Fibroblast of lung (primary cell): ENCODE results near the gene CFAP100.

Experiments
- CTCF ChIP-seq, 2 donors: IDR thresholded peaks in 1 of 2; conservative IDR thresholded peaks in 1 of 2; 1 replicate in 1 of 2; 2 replicates in 1 of 2; pipeline ENCODE4 v1.5.1; 2011 to 2012; ENCODE audit warnings: low read length in 2 of 2, control low read depth in 1 of 2, inconsistent platforms in 1 of 2, low read depth in 1 of 2, mild to moderate bottlenecking in 1 of 2
- EZH2 ChIP-seq: IDR thresholded peaks from 2 replicates; pipeline ENCODE4 v1.5.1; 2012; ENCODE audit warnings: low read length, control low read depth, mild to moderate bottlenecking; ENCODE audit errors: missing control alignments

- no peak for TF ChIP-seq CTCF (conservative IDR thresholded peaks at IDR 0.05 in 1 of 2, IDR thresholded peaks at IDR 0.05 in 1 of 2; ENCODE audit: low read depth in 1 of 2, low read length in 2 of 2)
- no peak for TF ChIP-seq EZH2
Observed at GRCh38 chr3:126454437-126455198, 59.9 kb downstream of the CFAP100 start.
